GM19372 (cell line): ENCODE results near the gene TFE3.

Experiments
- ATAC-seq: cut with Tn5 transposase; IDR thresholded peaks from one replicate; pipeline ENCODE4 v1.9.1; 2021; ENCODE audit warnings: mild to moderate bottlenecking, low read depth, moderate library complexity; ENCODE audit not compliant: unreplicated experiment

The TFE3 gene

GRCh38 chrX:49061490-49061889 is 18.3 kb upstream of the TFE3 start:
- no peak for ATAC-seq

- no peak for ATAC-seq
These were observed 17.8 kb upstream of the TFE3 start for GRCh38 chrX:49060914-49061313.

- no peak for ATAC-seq
These were observed 16.5 kb upstream of the TFE3 start for GRCh38 chrX:49059681-49060085.

GRCh38 chrX:49059201-49059600 is 16.0 kb upstream of the TFE3 start:
- ATAC-seq: no peak

DNA sequence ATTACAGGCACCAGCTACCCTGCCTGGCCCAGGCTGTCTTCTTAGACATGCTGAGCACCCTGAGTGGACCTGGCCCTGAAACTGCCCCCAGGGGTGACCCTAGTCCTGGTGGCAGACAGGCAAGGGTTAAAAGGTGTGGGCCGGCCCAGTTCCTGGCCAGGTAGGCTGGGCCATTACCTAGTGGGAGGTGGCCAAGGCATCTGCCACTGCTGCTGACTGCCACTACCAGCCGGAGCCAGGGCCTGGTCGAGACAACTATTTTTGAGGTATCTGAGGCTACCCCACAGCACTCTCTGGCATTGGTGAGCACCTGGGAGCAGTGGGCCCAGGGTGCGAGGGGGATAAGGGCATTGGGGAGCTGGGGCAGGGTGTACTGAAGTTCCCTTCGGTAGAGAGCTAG is 15.6 kb upstream of the TFE3 start, which contains the start of gene CCDC120:
Gene CCDC120 (plus strand): TSS at position 206 of the 400 bp plus-strand sequence. CDS start 3,043 bp downstream, outside the sequence.
- ATAC-seq: no peak

DNA sequence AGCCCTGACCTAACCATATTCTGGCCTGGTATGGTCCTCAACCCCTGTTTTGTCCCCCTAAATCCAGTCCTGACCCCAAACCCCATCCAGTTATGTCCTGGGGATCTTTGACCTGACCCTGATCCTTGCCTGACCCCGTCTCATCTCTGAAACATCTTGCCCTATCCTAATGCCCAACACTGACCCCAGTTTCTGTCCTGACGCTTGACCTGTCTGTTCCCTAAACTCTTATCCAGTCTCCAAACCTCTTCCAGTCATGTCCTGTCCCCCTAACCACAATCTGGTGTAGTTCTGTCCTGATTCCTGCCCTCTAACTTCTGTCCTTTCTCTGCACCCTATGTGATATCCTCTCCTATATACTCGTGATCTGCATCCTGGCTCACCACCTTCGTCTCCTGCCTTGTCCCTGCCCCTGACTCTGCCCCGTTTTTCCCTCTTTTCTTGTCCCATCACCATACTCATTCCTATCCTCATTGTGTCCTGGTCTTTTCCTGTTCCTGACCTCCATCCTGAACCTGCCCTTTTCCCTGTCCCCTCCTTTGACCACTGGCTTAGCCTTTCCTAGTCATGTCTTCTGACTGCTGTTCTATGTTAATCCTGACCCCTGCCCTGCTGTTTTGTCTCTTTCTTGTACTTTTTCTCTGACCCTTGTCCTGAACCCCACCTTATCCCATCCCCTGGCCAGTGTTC is 11.1 kb upstream of the TFE3 start:
- no peak for ATAC-seq

GRCh38 chrX:49053223-49054072 is 10.3 kb upstream of the TFE3 start:
- ATAC-seq: no peak

GRCh38 chrX:49043987-49044281 is 777 bp upstream of the TFE3 start:
- no peak for ATAC-seq

- ATAC-seq: peak; percentile 2
These were observed 457 bp downstream of the TFE3 start for GRCh38 chrX:49042581-49043219.

- ATAC-seq: no peak
These were observed 1.2 kb downstream of the TFE3 start for GRCh38 chrX:49041744-49042580.

- ATAC-seq: no peak
These were observed 2.7 kb downstream of the TFE3 start for GRCh38 chrX:49040376-49040955.

DNA sequence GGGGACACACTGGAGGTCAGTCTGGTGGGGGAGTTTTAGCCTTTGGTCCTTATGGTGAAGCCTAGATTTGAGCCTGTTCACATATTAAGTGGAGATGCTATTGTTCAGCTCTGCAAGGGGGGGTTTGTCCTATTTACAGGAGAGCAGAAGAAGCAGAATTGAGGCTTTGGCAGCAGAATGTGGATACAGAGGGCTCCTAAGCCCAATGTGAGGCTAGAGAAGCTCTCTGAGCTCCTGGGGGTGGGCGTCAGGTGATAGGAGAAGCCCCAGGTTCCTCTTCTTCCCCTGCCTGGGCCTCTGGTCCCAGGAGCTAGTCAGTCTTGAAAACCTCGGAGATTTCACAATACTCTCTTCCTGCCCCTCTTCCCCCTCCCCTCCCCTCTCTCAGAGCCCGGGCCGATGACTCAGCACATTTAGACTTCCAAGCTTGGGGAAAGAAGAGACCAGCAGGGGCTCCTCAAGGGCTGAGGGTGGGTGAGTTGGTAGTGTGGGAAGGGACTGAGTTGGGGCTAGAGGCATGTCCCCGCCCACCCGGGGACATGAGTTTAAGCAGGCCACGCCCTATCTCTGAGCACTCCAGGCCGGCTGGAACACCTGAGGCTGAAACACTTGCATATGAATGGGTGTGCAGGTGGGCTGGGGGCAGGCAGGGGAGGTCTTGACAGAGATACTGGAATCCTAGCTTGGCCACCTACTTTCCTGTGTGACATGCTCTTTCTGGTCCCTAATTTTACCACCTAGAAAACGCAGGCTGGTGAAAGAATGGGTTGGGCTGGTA is 3.4 kb downstream of the TFE3 start:
- no peak for ATAC-seq

GRCh38 chrX:49037883-49038475 is 5.2 kb downstream of the TFE3 start:
- ATAC-seq: no peak

GRCh38 chrX:49030283-49030682 is 12.9 kb downstream of the TFE3 start:
- ATAC-seq: no peak

- no peak for ATAC-seq
These were observed 13.3 kb downstream of the TFE3 start for GRCh38 chrX:49029876-49030275.

DNA sequence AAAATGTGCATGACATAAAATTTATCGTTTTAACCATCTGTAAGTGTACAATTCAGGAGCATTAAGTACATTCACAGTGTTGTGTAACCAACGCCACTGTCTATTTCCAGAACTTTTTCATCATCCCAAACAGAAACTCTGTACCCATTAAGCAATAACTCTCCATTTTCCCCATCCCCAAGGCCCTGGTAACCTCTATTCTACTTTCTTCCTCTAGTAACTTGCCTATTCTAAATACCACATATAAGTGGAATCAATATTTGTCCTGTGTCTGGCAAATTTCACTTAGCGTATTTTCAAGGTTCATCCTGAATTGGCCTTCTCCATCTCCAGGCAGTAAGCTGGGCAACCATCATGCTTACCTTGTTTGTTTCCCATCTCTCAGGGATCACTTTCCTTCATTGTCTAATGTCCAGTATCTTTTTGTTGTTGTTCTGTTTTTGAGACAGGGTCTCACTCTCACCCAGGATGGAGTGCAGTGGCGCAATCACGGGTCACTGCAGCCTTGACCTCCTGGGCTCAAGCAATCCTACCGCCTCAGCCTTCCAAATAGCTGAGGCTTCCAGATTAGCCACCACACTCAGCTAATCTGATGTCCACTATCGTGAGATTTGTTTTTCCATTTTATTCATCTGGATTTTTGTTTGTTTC is 23.4 kb downstream of the TFE3 start:
- no peak for ATAC-seq

GRCh38 chrX:49019050-49019449 is 24.1 kb downstream of the TFE3 start:
- ATAC-seq: no peak

- no peak for ATAC-seq
These were observed 39.5 kb downstream of the TFE3 start for GRCh38 chrX:49003696-49004095.
